ENCODE results near the gene ZNRD2. TPM values are rescaled to one million over a fixed set of nuclear protein-coding genes. Genes with fewer than 3 reads are reported as not detected.

ZNRD2 gene
- total RNA-seq, 1 donor from 2014 or later, result 45.1 TPM

- Histone ChIP-seq H2AFZ (ENCODE audit: low read depth, low read length) (no peak overlapping the region), H3K79me2 (ENCODE audit: insufficient read depth, low read length) (no peaks in the 10 kb centered on the region), H4K20me1 (ENCODE audit: insufficient read depth, low read length) (peaks cover 7% of the 10 kb centered on the region), H3K9ac (ENCODE audit: low read length) (no peak overlapping the region), H3K9me3 (ENCODE audit: insufficient read depth, low read depth, low read length) (no peaks in the 10 kb centered on the region), H3K36me3 (ENCODE audit: insufficient read depth, low read length) (peaks cover 7% of the 10 kb centered on the region), H3K4me2 (ENCODE audit: low read length) (no peak overlapping the region), H3K27ac (ENCODE audit: low read depth, low read length) (no peak overlapping the region), H3K4me3 (ENCODE audit: insufficient read depth, low read depth, low read length) (no peak overlapping the region), H3K4me1 (ENCODE audit: insufficient read depth, low read length) (no peaks in the 10 kb centered on the region), H3K27me3 (ENCODE audit: insufficient read depth, low read length) (no peaks in the 10 kb centered on the region)
- peaks cover 3% of the 10 kb centered on the region for H3K27me3 Mint-ChIP-seq (ENCODE audit: low read depth, unreplicated experiment)
- DNase-seq (ENCODE audit: low read depth), result no peak
- H3K36me3 Mint-ChIP-seq (ENCODE audit: low read depth, unreplicated experiment), result peaks cover 13% of the 10 kb centered on the region
- no peaks in the 10 kb centered on the region for H3K4me1 Mint-ChIP-seq (ENCODE audit: low read depth, unreplicated experiment)
- FAIRE-seq, result no peak
- no peak overlapping the region for H3K4me3 Mint-ChIP-seq (ENCODE audit: unreplicated experiment)
- TF ChIP-seq CTCF (IDR thresholded peaks at IDR 0.05; ENCODE audit: insufficient read depth, low read depth, low read length) (no peak), EZH2 (IDR thresholded peaks at IDR 0.05; ENCODE audit: insufficient read depth, low read length) (no peak)
- H3K9me3 Mint-ChIP-seq (ENCODE audit: unreplicated experiment), result no peaks in the 10 kb centered on the region
- H3K27ac Mint-ChIP-seq (ENCODE audit: unreplicated experiment), result no peak overlapping the region
Measured at GRCh38 chr11:65599216-65599954, 29.1 kb downstream of the ZNRD2 start.

- H3K27ac ChIP-seq (ENCODE audit: low read depth, low read length), result no peak overlapping the region
- peaks cover 8% of the 10 kb centered on the region for H4K20me1 ChIP-seq (ENCODE audit: insufficient read depth, low read length)
- no peaks in the 10 kb centered on the region for H3K79me2 ChIP-seq (ENCODE audit: insufficient read depth, low read length)
- no peak overlapping the region for H3K9ac ChIP-seq (ENCODE audit: low read length)
- H3K4me1 Mint-ChIP-seq (ENCODE audit: low read depth, unreplicated experiment), result no peaks in the 10 kb centered on the region
- no peaks in the 10 kb centered on the region for H3K27me3 ChIP-seq (ENCODE audit: insufficient read depth, low read length)
- H3K4me3 Mint-ChIP-seq (ENCODE audit: unreplicated experiment), result no peak overlapping the region
- no peak for FAIRE-seq
- peaks cover 2% of the 10 kb centered on the region for H3K27me3 Mint-ChIP-seq (ENCODE audit: low read depth, unreplicated experiment)
- H3K4me2 ChIP-seq (ENCODE audit: low read length), result no peak overlapping the region
- H3K9me3 Mint-ChIP-seq (ENCODE audit: unreplicated experiment), result no peaks in the 10 kb centered on the region
- no peaks in the 10 kb centered on the region for H3K4me1 ChIP-seq (ENCODE audit: insufficient read depth, low read length)
- peaks cover 13% of the 10 kb centered on the region for H3K36me3 Mint-ChIP-seq (ENCODE audit: low read depth, unreplicated experiment)
- TF ChIP-seq CTCF (IDR thresholded peaks at IDR 0.05; ENCODE audit: insufficient read depth, low read depth, low read length), result no peak
- TF ChIP-seq EZH2 (IDR thresholded peaks at IDR 0.05; ENCODE audit: insufficient read depth, low read length), result no peak
- no peak overlapping the region for H2AFZ ChIP-seq (ENCODE audit: low read depth, low read length)
- peaks cover 12% of the 10 kb centered on the region for H3K36me3 ChIP-seq (ENCODE audit: insufficient read depth, low read length)
- H3K9me3 ChIP-seq (ENCODE audit: insufficient read depth, low read depth, low read length), result no peaks in the 10 kb centered on the region
- no peak overlapping the region for H3K4me3 ChIP-seq (ENCODE audit: insufficient read depth, low read depth, low read length)
- no peak for DNase-seq (ENCODE audit: low read depth)
- H3K27ac Mint-ChIP-seq (ENCODE audit: unreplicated experiment), result no peak overlapping the region
Measured at GRCh38 chr11:65599955-65600246, 29.6 kb downstream of the ZNRD2 start.

- H3K9me3 Mint-ChIP-seq (ENCODE audit: unreplicated experiment), result no peaks in the 10 kb centered on the region
Measured at GRCh38 chr11:65604258-65604657, 34.0 kb downstream of the ZNRD2 start.

More at GRCh38 chr11:65604258-65604657, 34.0 kb downstream of the ZNRD2 start:
- no peaks in the 10 kb centered on the region for H3K27me3 Mint-ChIP-seq (ENCODE audit: low read depth, unreplicated experiment)
- Histone ChIP-seq H3K9me3 (ENCODE audit: insufficient read depth, low read depth, low read length) (no peaks in the 10 kb centered on the region), H3K36me3 (ENCODE audit: insufficient read depth, low read length) (peaks cover 21% of the 10 kb centered on the region), H3K4me2 (ENCODE audit: low read length) (no peak overlapping the region), H3K4me1 (ENCODE audit: insufficient read depth, low read length) (peaks cover 11% of the 10 kb centered on the region), H3K79me2 (ENCODE audit: insufficient read depth, low read length) (peaks cover 16% of the 10 kb centered on the region), H3K4me3 (ENCODE audit: insufficient read depth, low read depth, low read length) (no peak overlapping the region), H3K9ac (ENCODE audit: low read length) (no peak overlapping the region), H3K27ac (ENCODE audit: low read depth, low read length) (no peak overlapping the region), H2AFZ (ENCODE audit: low read depth, low read length) (no peak overlapping the region), H4K20me1 (ENCODE audit: insufficient read depth, low read length) (peaks cover 48% of the 10 kb centered on the region), H3K27me3 (ENCODE audit: insufficient read depth, low read length) (no peaks in the 10 kb centered on the region)
- peaks cover 4% of the 10 kb centered on the region for H3K4me1 Mint-ChIP-seq (ENCODE audit: low read depth, unreplicated experiment)
- H3K36me3 Mint-ChIP-seq (ENCODE audit: low read depth, unreplicated experiment), result peaks cover 26% of the 10 kb centered on the region
- FAIRE-seq (no peak), DNase-seq (ENCODE audit: low read depth) (no peak)
- TF ChIP-seq EZH2 (IDR thresholded peaks at IDR 0.05; ENCODE audit: insufficient read depth, low read length) (no peak), CTCF (IDR thresholded peaks at IDR 0.05; ENCODE audit: insufficient read depth, low read depth, low read length) (no peak)
- no peak overlapping the region for H3K27ac Mint-ChIP-seq (ENCODE audit: unreplicated experiment)
- no peak overlapping the region for H3K4me3 Mint-ChIP-seq (ENCODE audit: unreplicated experiment)

All from astrocyte (in vitro differentiated cells and primary cell).